HepG2 (cell line): Measurements from ENCODE around the gene ZBTB32. TPM values are rescaled to one million over a fixed set of nuclear protein-coding genes. Genes with fewer than 3 reads are reported as not detected.

Experiments
- LCORL ChIP-seq, 2 experiments: fragments of 450-650 bp in 1 of 2; sonication (generic) in 1 of 2; formaldehyde crosslinking in 1 of 2; IDR thresholded peaks; 2 replicates each; pipeline versions ENCODE4 v1.5.0 to v1.6.1; 2017 to 2020; ENCODE audit warnings: antibody characterized with exemption in 1 of 2, missing genetic modification reagents in 1 of 2
- REXO4 ChIP-seq: sonication (generic); formaldehyde crosslinking; IDR thresholded peaks from 2 replicates; pipeline ENCODE4 v1.8.0; 2022; ENCODE audit warnings: missing genetic modification reagents, mild to moderate bottlenecking, borderline replicate concordance
- ZFAT ChIP-seq: sonication (generic); formaldehyde crosslinking; conservative IDR thresholded peaks from 2 replicates; pipeline ENCODE4 v1.8.1; 2023; ENCODE audit warnings: missing genetic modification reagents, inconsistent platforms
- ZKSCAN1 ChIP-seq: fragments of 150-350 bp; IDR thresholded peaks from 2 replicates; pipeline ENCODE4 v1.6.1; 2014; ENCODE audit warnings: low read length
- ZNF335 ChIP-seq: sonication (generic); formaldehyde crosslinking; IDR thresholded peaks from 2 replicates; pipeline ENCODE4 v1.4.0; 2020; ENCODE audit warnings: missing genetic modification reagents
- ZNF44 ChIP-seq: sonication (generic); formaldehyde crosslinking; IDR thresholded peaks from 2 replicates; pipeline ENCODE4 v1.5.1; 2020; ENCODE audit warnings: mild to moderate bottlenecking, missing genetic modification reagents
- ZNF619 ChIP-seq: sonication (generic); formaldehyde crosslinking; IDR thresholded peaks from 2 replicates; pipeline ENCODE4 v1.4.0; 2020; ENCODE audit warnings: mild to moderate bottlenecking, missing genetic modification reagents
- ZNF629 ChIP-seq: sonication (generic); formaldehyde crosslinking; conservative IDR thresholded peaks from 2 replicates; pipeline ENCODE4 v1.5.0; 2020; ENCODE audit warnings: missing genetic modification reagents
- ZSCAN30 ChIP-seq: sonication (generic); formaldehyde crosslinking; IDR thresholded peaks from 2 replicates; pipeline ENCODE4 v1.5.0; 2020; ENCODE audit warnings: mild to moderate bottlenecking, missing genetic modification reagents
- polyA plus RNA-seq, 8 experiments: library from polyadenylated mRNA; depleted of rRNA in 3 of 8; stranded (reverse) in 7 of 8; unstranded in 1 of 8; fragments of >200 nt; fragmentation: Illumina TruSeq in 4 of 8; extraction: Trizol in 4 of 8; gene quantifications; 2 replicates each; pipeline versions ENCODE4 v1.2.1 to v1.2.3, GENCODE V29; 2011 to 2016; ENCODE audit warnings: low read depth in 4 of 8, missing spikeins in 1 of 8, mixed read lengths in 1 of 8; ENCODE audit not compliant: insufficient read depth in 1 of 8
- total RNA-seq, 5 experiments: library from RNA; depleted of rRNA; stranded (reverse); fragments of >200 nt; fragmentation: Illumina TruSeq; extraction: Trizol; gene quantifications; 2 replicates each; pipeline ENCODE4 v1.2.3, GENCODE V29; 2016; ENCODE audit warnings: low read depth in 1 of 5
- TF ChIP-seq, protein P1 (sequence below): sonication (generic); formaldehyde crosslinking; IDR thresholded peaks from 2 replicates; pipeline ENCODE4 v1.4.0; 2020; ENCODE audit warnings: missing genetic modification reagents
- TF ChIP-seq, protein P2 (sequence below): sonication (generic); formaldehyde crosslinking; IDR thresholded peaks from 2 replicates; pipeline ENCODE4 v1.5.0; 2020; ENCODE audit warnings: missing genetic modification reagents

Gene ZBTB32
- total and polyA plus RNA-seq, 2 of the 13 experiments (the other 11 are each of a cell fraction or from before 2014, with no cell fraction given), result not detected

DNA sequence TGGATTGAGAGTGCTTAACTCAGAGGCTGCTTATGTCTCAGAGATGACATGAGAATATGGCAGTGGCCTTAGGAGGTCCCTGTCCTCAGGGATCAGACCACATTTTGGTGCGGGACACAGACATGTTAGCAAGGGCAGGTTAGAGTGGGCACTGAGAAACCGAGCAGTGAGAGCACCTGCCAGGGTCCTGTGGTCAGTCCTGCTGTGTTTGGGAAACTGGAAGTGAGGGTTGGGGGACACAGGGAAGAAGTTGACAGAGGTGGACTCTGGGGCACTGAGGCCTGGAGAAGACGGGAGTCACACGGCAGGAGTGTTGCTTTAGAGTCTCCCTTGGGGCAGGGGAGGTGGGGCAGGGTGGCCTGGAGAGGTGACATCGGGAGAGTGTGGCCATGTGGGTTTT, 30.5 kb downstream of the ZBTB32 start (continued):
- no peak for TF ChIP-seq ZNF335
- no peak for TF ChIP-seq ZSCAN30 (CRISPR knock-in tag)
- no peak for TF ChIP-seq ZNF44 (CRISPR knock-in tag)
- no peak for TF ChIP-seq ZNF629 (CRISPR knock-in tag)
- no peak for TF ChIP-seq ZNF619 (CRISPR knock-in tag)
- no peak for TF ChIP-seq LCORL (IDR thresholded peaks at IDR 0.05)
- no peak for TF ChIP-seq LCORL (CRISPR knock-in tag; IDR thresholded peaks at IDR 0.05)
- TF ChIP-seq, protein P1, sequence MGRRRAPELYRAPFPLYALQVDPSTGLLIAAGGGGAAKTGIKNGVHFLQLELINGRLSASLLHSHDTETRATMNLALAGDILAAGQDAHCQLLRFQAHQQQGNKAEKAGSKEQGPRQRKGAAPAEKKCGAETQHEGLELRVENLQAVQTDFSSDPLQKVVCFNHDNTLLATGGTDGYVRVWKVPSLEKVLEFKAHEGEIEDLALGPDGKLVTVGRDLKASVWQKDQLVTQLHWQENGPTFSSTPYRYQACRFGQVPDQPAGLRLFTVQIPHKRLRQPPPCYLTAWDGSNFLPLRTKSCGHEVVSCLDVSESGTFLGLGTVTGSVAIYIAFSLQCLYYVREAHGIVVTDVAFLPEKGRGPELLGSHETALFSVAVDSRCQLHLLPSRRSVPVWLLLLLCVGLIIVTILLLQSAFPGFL, result no peak
- TF ChIP-seq, protein P2, sequence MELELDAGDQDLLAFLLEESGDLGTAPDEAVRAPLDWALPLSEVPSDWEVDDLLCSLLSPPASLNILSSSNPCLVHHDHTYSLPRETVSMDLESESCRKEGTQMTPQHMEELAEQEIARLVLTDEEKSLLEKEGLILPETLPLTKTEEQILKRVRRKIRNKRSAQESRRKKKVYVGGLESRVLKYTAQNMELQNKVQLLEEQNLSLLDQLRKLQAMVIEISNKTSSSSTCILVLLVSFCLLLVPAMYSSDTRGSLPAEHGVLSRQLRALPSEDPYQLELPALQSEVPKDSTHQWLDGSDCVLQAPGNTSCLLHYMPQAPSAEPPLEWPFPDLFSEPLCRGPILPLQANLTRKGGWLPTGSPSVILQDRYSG, result no peak
- TF ChIP-seq REXO4 (CRISPR knock-in tag), result no peak
- no peak for TF ChIP-seq ZKSCAN1
- TF ChIP-seq ZFAT, result no peak
